NCI-H526 treated with DMSO at 0.1 percent for 48 hours (cell line): ENCODE measurements around the gene DOCK7.
"Not testable (repeated sequence)": the region's sequence is repeated elsewhere in the genome, so short reads cannot be mapped to it uniquely, and the experiment has no call there.

ENCODE experiments used
- DNase-seq: peaks from one replicate; lab custom pipeline; 2025; lab: John Stamatoyannopoulos, UW

Gene DOCK7

GRCh38 chr1:62530516-62531154 is 157.6 kb downstream of the DOCK7 start:
- no peak for DNase-seq

- DNase-seq = no peak
Measured at GRCh38 chr1:62529227-62529626, 159.0 kb downstream of the DOCK7 start.

- no peak for DNase-seq
Measured at GRCh38 chr1:62528015-62528414, 160.2 kb downstream of the DOCK7 start.

GRCh38 chr1:62527346-62527745 is 160.8 kb downstream of the DOCK7 start:
- DNase-seq = not testable (repeated sequence)

GRCh38 chr1:62523860-62524259 is 164.3 kb downstream of the DOCK7 start:
- no peak for DNase-seq

- DNase-seq = no peak
Measured at GRCh38 chr1:62516600-62516999, 171.6 kb downstream of the DOCK7 start.

- peak; percentile 33 for DNase-seq
Measured at GRCh38 chr1:62514746-62515423, 173.3 kb downstream of the DOCK7 start.

- no peak for DNase-seq
Measured at GRCh38 chr1:62513013-62513412, 175.2 kb downstream of the DOCK7 start.

GRCh38 chr1:62509028-62509427 is 179.2 kb downstream of the DOCK7 start:
- no peak for DNase-seq

- DNase-seq = no peak
Measured at GRCh38 chr1:62508187-62508758, 179.9 kb downstream of the DOCK7 start.

- no peak for DNase-seq
Measured at GRCh38 chr1:62500210-62500609, 188.0 kb downstream of the DOCK7 start.

- no peak for DNase-seq
Measured at GRCh38 chr1:62494137-62494536, 194.0 kb downstream of the DOCK7 start.

- DNase-seq = no peak
Measured at GRCh38 chr1:62493656-62494055, 194.5 kb downstream of the DOCK7 start.

GRCh38 chr1:62492521-62492920 is 195.7 kb downstream of the DOCK7 start:
- no peak for DNase-seq

- no peak for DNase-seq
Measured at GRCh38 chr1:62487956-62488355, 200.2 kb downstream of the DOCK7 start.

- no peak for DNase-seq
Measured at GRCh38 chr1:62484824-62485468, 203.2 kb downstream of the DOCK7 start.

GRCh38 chr1:62481681-62482080 is 206.5 kb downstream of the DOCK7 start:
- DNase-seq = no peak

- no peak for DNase-seq
Measured at GRCh38 chr1:62476525-62477219, 211.5 kb downstream of the DOCK7 start.

- DNase-seq = no peak
Measured at GRCh38 chr1:62467092-62467491, 221.1 kb downstream of the DOCK7 start.

- no peak for DNase-seq
Measured at GRCh38 chr1:62462370-62462769, 225.8 kb downstream of the DOCK7 start.

GRCh38 chr1:62457955-62458354 is 230.2 kb downstream of the DOCK7 start:
- no peak for DNase-seq

- DNase-seq = no peak
Measured at GRCh38 chr1:62452951-62453350, 235.2 kb downstream of the DOCK7 start.
